K562 (cell line): ENCODE results near the gene MMP15. TPM values are rescaled to one million over a fixed set of nuclear protein-coding genes. Genes with fewer than 3 reads are reported as not detected.

Experiments
- ATAC-seq: fragments of 200-7000 bp; cut with Tn5 transposase; 3 replicates; pipeline ENCODE4 v1.9.1; 2020; ENCODE audit warnings: moderate library complexity
- BruUV-seq: library from RNA; stranded (reverse); fragments of 400-500 nt; replicated peaks from 2 replicates; lab custom pipeline; 2021; lab: Mats Ljungman, UMichigan
- CTCF ChIA-PET: fragments of 300-600 bp; formaldehyde crosslinking; extraction: SDS; loops from one replicate; lab custom pipeline; 2021; ENCODE audit warnings: low intra/inter-chr PET ratio; lab: Yijun Ruan, JAX
- POLR2A ChIA-PET: fragments of 300-600, 350-650 bp; sonication (Branson Sonifier 250); formaldehyde crosslinking; extraction: SDS; loops from one replicate; lab custom pipeline; 2021; ENCODE audit warnings: antibody characterized with exemption, inconsistent platforms; lab: Yijun Ruan, JAX
- DNase-seq, 4 experiments: peaks; one replicate each; pipeline versions ENCODE4 v3.0.0 to v3.0.0-alpha.2; 2011 to 2018; ENCODE audit warnings: low spot score in 3 of 4, mixed read lengths in 3 of 4; ENCODE audit errors: extremely low read depth in 1 of 4
- FAIRE-seq: peaks from 2 replicates; lab custom pipeline; 2011; peaks lifted over from hg19 to GRCh38; lab: Jason Lieb, UNC
- H2AFZ ChIP-seq: 2 replicates; pipeline ENCODE4 v1.6.0; 2011; ENCODE audit warnings: low read depth, low read length, control low read depth, inconsistent platforms
- H3K27ac ChIP-seq: fragments of 200-600 bp; 3 replicates; pipeline ENCODE4 v1.8.0; 2011; ENCODE audit warnings: low read depth, mild to moderate bottlenecking, control low read depth, inconsistent platforms, low read length, moderate library complexity, mixed read lengths; ENCODE audit errors: extremely low read depth
- H3K27me3 ChIP-seq, 2 experiments: fragments of 300-600 bp in 1 of 2; 2 replicates in 1 of 2; 3 replicates in 1 of 2; pipeline versions ENCODE4 v1.6.0 to v1.8.0; 2011; ENCODE audit warnings: inconsistent platforms in 2 of 2, low read length in 2 of 2, mild to moderate bottlenecking in 1 of 2, mixed read lengths in 1 of 2, moderate library complexity in 1 of 2; ENCODE audit not compliant: control insufficient read depth in 2 of 2, insufficient read depth in 2 of 2
- H3K36me3 ChIP-seq: fragments of 300-600 bp; 3 replicates; pipeline ENCODE4 v1.8.0; 2011; ENCODE audit warnings: mild to moderate bottlenecking, low read length, inconsistent platforms; ENCODE audit not compliant: control insufficient read depth, insufficient read depth
- H3K4me1 ChIP-seq, 2 experiments: fragments of 200-600 bp in 1 of 2; replicated peaks in 1 of 2; 2 replicates in 1 of 2; 3 replicates in 1 of 2; pipeline versions ENCODE4 v1.5.1 to v1.8.0; 2011; ENCODE audit warnings: inconsistent platforms in 2 of 2, low read length in 2 of 2, mild to moderate bottlenecking in 1 of 2, mixed read lengths in 1 of 2, moderate library complexity in 1 of 2; ENCODE audit not compliant: control insufficient read depth in 2 of 2, insufficient read depth in 2 of 2
- H3K4me2 ChIP-seq: 2 replicates; pipeline ENCODE4 v1.6.1; 2011; ENCODE audit warnings: low read length, control low read depth, inconsistent platforms, mixed read lengths; ENCODE audit not compliant: insufficient read depth
- H3K4me3 ChIP-seq: fragments of 200-600 bp; sonication (generic), shearing (Covaris generic); 2 replicates; pipeline ENCODE4 v1.5.1; 2016; ENCODE audit warnings: control low read depth, inconsistent platforms
- H3K79me2 ChIP-seq: fragments of 200-600 bp; 3 replicates; pipeline ENCODE4 v1.8.0; 2011; ENCODE audit warnings: low read length, inconsistent platforms; ENCODE audit not compliant: control insufficient read depth, insufficient read depth
- H3K9ac ChIP-seq, 2 experiments: 2 replicates each; pipeline versions ENCODE4 v1.6.0 to v1.6.1; 2011; ENCODE audit warnings: low read depth in 2 of 2, low read length in 2 of 2, control low read depth in 1 of 2, inconsistent platforms in 1 of 2, mild to moderate bottlenecking in 1 of 2, mixed read lengths in 1 of 2; ENCODE audit not compliant: insufficient read depth in 1 of 2
- H3K9me1 ChIP-seq: one replicate; pipeline ENCODE4 v1.6.0; 2011; ENCODE audit warnings: inconsistent platforms, mild to moderate bottlenecking, low read length, moderate library complexity; ENCODE audit not compliant: control insufficient read depth, insufficient read depth
- H3K9me3 ChIP-seq: replicated peaks from 2 replicates; pipeline ENCODE4 v1.5.1; 2011; ENCODE audit warnings: low read depth, low read length, inconsistent platforms; ENCODE audit not compliant: control insufficient read depth, insufficient read depth
- H4K20me1 ChIP-seq: replicated peaks from 2 replicates; pipeline ENCODE4 v1.6.1; 2011; ENCODE audit warnings: low read length, inconsistent platforms, mixed read lengths; ENCODE audit not compliant: control insufficient read depth, insufficient read depth
- NELFE ChIP-seq: IDR thresholded peaks from 2 replicates; pipeline ENCODE4 v1.6.1; 2011; ENCODE audit warnings: mild to moderate bottlenecking; ENCODE audit not compliant: insufficient read depth, insufficient read length
- WGBS: fragments of 100-300 bp; shearing (Covaris generic); methylation state at CpG from one replicate; pipeline ENCODE4 v1.1.6; 2016; ENCODE audit warnings: low coverage, mixed read lengths; ENCODE audit not compliant: insufficient coverage; ENCODE audit errors: missing lambda C conversion rate; 5-methylcytosine and 5-hydroxymethylcytosine counted together
- in situ Hi-C: fragments of 300-500 bp; cut with MboI; formaldehyde crosslinking; loops from 4 replicates; pipeline ENCODE4 v1.15.0; 2018; ENCODE audit warnings: inconsistent platforms, mixed read lengths
- intact Hi-C: fragments of 100-400 bp; cut with micrococcal nuclease; formaldehyde crosslinking; loops from 2 replicates; pipeline ENCODE4 v1.14.2; 2022
- polyA plus RNA-seq, 8 experiments: library from polyadenylated mRNA; depleted of rRNA in 4 of 8; stranded (reverse) in 5 of 8; unstranded in 3 of 8; fragments of >200 nt; fragmentation: Nextera tagmentation in 2 of 8; fragmentation: Illumina TruSeq in 1 of 8; extraction: Ambion mirVana in 2 of 8; extraction: Trizol in 1 of 8; gene quantifications; 2 replicates each; pipeline versions ENCODE4 v1.2.1 to v1.2.3, GENCODE V29; 2011 to 2014; ENCODE audit warnings: inconsistent platforms in 1 of 8, missing spikeins in 1 of 8
- total RNA-seq, 7 experiments: library from RNA; depleted of rRNA in 6 of 7; stranded (reverse); fragments of >200 nt in 6 of 7; fragmentation: Illumina TruSeq in 2 of 7; extraction: Trizol in 2 of 7; gene quantifications; 2 replicates each; pipeline versions ENCODE4 v1.2.1 to v1.2.3, GENCODE V29; 2011 to 2021; ENCODE audit warnings: low replicate concordance in 1 of 7
- TF ChIP-seq, protein P1 (sequence below): sonication (generic); formaldehyde crosslinking; IDR thresholded peaks from 2 replicates; pipeline ENCODE4 v1.8.1; 2023; ENCODE audit warnings: mild to moderate bottlenecking, missing genetic modification reagents

MMP15 gene
- total and polyA plus RNA-seq, 9 of the 15 experiments (the other 6 are each of a cell fraction or from before 2014, with no cell fraction given), result 0.01 to 20.4 (median 5.5) TPM

DNA sequence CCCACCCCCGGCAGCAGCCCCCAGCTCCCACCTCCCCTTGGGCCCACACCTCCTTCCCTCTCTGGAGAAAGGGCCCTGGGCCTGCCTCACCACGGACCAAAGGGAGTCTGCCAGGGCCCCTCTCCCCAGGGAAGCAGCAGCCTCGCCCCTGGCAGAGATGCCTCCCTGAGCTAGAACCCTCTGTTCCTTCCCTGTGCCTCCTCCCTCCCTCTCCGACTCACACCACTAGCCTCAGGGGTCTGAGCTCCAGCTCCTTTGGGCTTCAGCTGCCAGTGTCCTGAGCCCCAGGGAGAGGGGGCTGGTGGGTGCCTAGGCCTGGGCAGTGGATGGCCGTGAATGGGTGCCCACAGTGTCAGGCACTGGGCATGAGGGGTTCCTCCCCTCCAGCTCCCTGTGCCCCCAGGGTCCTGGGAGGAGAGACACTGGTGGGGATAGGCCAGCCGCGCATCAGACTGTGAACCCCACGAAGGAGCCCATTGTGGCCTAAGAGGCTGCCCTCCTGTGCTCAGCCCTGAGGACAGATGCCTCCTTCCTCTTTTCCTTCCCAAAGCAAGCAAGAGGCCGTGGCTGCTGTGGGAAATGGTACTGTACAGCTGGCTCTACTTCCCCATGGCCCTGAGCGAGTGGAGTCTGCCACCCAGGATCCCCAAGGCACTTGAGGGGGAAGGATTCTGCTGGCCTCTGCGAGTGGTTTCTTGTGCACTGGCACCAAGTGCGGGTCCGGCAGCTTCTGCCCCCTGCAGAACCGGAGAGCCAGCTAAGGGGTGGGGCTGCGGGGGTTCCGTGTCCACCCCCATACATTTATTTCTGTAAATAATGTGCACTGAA is 20.7 kb downstream of the MMP15 start:
- Histone ChIP-seq H3K27ac (no peak overlapping the region), H3K9me1 (no peaks in the 10 kb centered on the region), H3K9me3 (no peaks in the 10 kb centered on the region), H3K4me1 (peaks cover 0 to 39% of the 10 kb centered on the region in 2 experiments; a peak in 3 of 5 replicates), H3K79me2 (no peaks in the 10 kb centered on the region), H3K27me3 (no peaks in the 10 kb centered on the region), H2AFZ (no peak overlapping the region), H3K36me3 (peaks cover 19% of the 10 kb centered on the region; the same call in 1 of the 3 replicates), H3K9ac (no peak overlapping the region), H3K4me3 (no peak overlapping the region), H3K4me2 (no peak overlapping the region), H4K20me1 (no peaks in the 10 kb centered on the region)
- 84% methylated on average over 11 of the region's 16 CpGs for WGBS
- ATAC-seq (no peak), DNase-seq (no peak), FAIRE-seq (no peak)
- TSS peak; percentile 48 for BruUV-seq
- ChIA-PET CTCF (no interaction called here), POLR2A (interaction anchor here (0.6 kb wide), 2 partner anchors 10 to 212 kb away, joined by 3 to 4 read pairs; no protein-coding TSS in a partner anchor)
- in situ Hi-C loops, result no loop called here
- intact Hi-C loops, result no loop called here
- TF ChIP-seq NELFE, result no peak
- TF ChIP-seq, protein P1, sequence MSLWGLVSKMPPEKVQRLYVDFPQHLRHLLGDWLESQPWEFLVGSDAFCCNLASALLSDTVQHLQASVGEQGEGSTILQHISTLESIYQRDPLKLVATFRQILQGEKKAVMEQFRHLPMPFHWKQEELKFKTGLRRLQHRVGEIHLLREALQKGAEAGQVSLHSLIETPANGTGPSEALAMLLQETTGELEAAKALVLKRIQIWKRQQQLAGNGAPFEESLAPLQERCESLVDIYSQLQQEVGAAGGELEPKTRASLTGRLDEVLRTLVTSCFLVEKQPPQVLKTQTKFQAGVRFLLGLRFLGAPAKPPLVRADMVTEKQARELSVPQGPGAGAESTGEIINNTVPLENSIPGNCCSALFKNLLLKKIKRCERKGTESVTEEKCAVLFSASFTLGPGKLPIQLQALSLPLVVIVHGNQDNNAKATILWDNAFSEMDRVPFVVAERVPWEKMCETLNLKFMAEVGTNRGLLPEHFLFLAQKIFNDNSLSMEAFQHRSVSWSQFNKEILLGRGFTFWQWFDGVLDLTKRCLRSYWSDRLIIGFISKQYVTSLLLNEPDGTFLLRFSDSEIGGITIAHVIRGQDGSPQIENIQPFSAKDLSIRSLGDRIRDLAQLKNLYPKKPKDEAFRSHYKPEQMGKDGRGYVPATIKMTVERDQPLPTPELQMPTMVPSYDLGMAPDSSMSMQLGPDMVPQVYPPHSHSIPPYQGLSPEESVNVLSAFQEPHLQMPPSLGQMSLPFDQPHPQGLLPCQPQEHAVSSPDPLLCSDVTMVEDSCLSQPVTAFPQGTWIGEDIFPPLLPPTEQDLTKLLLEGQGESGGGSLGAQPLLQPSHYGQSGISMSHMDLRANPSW (CRISPR knock-in tag), result no peak
